NCI-H187 treated with DMSO at 0.1 percent for 48 hours (cell line): ENCODE measurements around the gene HTR5A.

ENCODE experiments used
- DNase-seq: peaks from one replicate; lab custom pipeline; 2025; lab: John Stamatoyannopoulos, UW

The HTR5A gene

GRCh38 chr7:155090684-155091083, 20.6 kb downstream of the HTR5A start:
- DNase-seq = no peak

- DNase-seq = no peak
Measured at GRCh38 chr7:155093596-155093995, 23.5 kb downstream of the HTR5A start.

- no peak for DNase-seq
Measured at GRCh38 chr7:155094636-155095135, 24.6 kb downstream of the HTR5A start.

- no peak for DNase-seq
Measured at GRCh38 chr7:155097338-155097737, 27.2 kb downstream of the HTR5A start.

- DNase-seq = no peak
Measured at GRCh38 chr7:155103839-155104238, 33.7 kb downstream of the HTR5A start.

GRCh38 chr7:155104913-155105312, 34.8 kb downstream of the HTR5A start:
- DNase-seq = no peak

- no peak for DNase-seq
Measured at GRCh38 chr7:155106356-155106755, 36.2 kb downstream of the HTR5A start.

GRCh38 chr7:155107126-155107525, 37.0 kb downstream of the HTR5A start:
- DNase-seq = no peak

GRCh38 chr7:155108144-155108901, 38.2 kb downstream of the HTR5A start:
- no peak for DNase-seq

- no peak for DNase-seq
Measured at GRCh38 chr7:155109121-155109520, 39.0 kb downstream of the HTR5A start.

- no peak for DNase-seq
Measured at GRCh38 chr7:155115288-155115687, 45.2 kb downstream of the HTR5A start.

- DNase-seq = no peak
Measured at GRCh38 chr7:155119801-155120382, 49.8 kb downstream of the HTR5A start.

- DNase-seq = no peak
Measured at GRCh38 chr7:155120460-155120859, 50.3 kb downstream of the HTR5A start.

- peak; percentile 25 for DNase-seq
Measured at GRCh38 chr7:155122831-155123230, 52.7 kb downstream of the HTR5A start.

- no peak for DNase-seq
Measured at GRCh38 chr7:155123413-155123812, 53.3 kb downstream of the HTR5A start.

GRCh38 chr7:155124706-155125105, 54.6 kb downstream of the HTR5A start:
- DNase-seq = no peak

GRCh38 chr7:155129186-155129585, 59.1 kb downstream of the HTR5A start:
- DNase-seq = no peak

- DNase-seq = no peak
Measured at GRCh38 chr7:155129789-155130188, 59.7 kb downstream of the HTR5A start.

- DNase-seq = no peak
Measured at GRCh38 chr7:155130493-155130892, 60.4 kb downstream of the HTR5A start.

GRCh38 chr7:155131090-155131489, 61.0 kb downstream of the HTR5A start:
- no peak for DNase-seq

GRCh38 chr7:155132431-155132830, 62.3 kb downstream of the HTR5A start:
- no peak for DNase-seq

- no peak for DNase-seq
Measured at GRCh38 chr7:155136619-155137243, 66.6 kb downstream of the HTR5A start.
